Measurements from ENCODE around the gene BFSP1.

BFSP1 gene

GRCh38 chr20:17519606-17520285 is 11.4 kb downstream of the BFSP1 start:
- DNase-seq = no peak

- no peak for DNase-seq
These were observed 12.7 kb downstream of the BFSP1 start for GRCh38 chr20:17518339-17519052.

GRCh38 chr20:17515053-17515452 is 16.1 kb downstream of the BFSP1 start:
- no peak for DNase-seq

- no peak for DNase-seq
These were observed 17.2 kb downstream of the BFSP1 start for GRCh38 chr20:17513939-17514338.

DNA sequence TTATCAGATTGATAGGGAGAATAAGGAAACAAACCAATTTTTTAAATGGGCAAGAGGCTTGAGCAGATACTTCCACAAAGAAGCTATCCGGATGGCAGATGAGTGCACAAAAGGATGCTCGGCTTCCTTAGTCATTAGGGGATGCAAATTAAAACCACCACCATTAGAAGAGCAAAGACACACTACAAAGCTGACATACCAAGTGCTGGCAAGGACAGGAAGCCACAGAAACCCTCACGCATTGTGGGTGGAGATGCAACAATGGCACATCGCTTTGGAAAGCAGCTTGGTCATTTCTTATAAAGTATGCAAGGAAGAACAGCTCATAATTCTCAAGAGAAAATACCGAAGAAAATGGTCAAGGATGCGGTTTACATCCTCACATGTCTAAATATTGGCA is 19.8 kb downstream of the BFSP1 start:
- DNase-seq = peak; percentile 16

GRCh38 chr20:17510548-17510947 is 20.6 kb downstream of the BFSP1 start:
- no peak for DNase-seq

DNA sequence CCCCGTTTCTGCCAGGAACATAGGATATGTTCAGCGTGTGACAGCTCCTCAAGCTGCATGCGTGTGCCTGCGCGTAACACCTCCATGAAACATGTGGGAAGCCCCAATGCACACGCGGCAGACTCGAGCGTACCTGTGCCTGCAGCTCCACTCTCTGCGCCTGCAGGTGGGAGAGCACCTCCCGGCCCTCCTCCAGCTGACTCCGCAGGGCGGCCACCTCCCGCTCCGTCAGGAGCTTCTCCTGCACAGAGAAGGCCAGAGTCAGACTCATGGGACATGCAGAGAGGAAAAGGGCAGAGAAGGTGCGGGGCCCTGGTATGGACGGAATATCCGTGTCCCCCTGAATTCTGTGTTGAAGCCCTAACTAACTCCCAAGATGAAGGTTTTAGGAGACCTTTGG is 22.4 kb downstream of the BFSP1 start:
- DNase-seq = no peak

- no peak for DNase-seq
These were observed 23.6 kb downstream of the BFSP1 start for GRCh38 chr20:17507531-17507930.

DNA sequence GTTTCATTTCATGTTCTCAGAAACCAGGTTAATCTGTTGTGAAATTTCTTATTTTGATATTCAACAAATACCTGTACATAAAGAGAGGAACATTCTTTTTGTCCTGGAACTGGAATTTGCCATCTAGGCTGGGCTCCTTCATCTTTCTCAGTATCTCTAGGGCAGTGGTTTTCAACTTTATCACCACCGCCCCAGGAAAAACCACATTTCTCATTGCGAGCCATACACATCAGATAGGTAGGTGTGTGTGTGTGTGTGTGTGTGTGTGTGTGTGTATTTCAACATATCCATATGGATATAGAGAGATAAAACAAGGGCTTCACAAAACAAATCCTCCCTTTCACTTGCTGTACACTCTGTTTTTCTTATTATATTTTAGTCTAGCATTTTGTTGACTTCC is 24.1 kb downstream of the BFSP1 start:
- DNase-seq = no peak

DNA sequence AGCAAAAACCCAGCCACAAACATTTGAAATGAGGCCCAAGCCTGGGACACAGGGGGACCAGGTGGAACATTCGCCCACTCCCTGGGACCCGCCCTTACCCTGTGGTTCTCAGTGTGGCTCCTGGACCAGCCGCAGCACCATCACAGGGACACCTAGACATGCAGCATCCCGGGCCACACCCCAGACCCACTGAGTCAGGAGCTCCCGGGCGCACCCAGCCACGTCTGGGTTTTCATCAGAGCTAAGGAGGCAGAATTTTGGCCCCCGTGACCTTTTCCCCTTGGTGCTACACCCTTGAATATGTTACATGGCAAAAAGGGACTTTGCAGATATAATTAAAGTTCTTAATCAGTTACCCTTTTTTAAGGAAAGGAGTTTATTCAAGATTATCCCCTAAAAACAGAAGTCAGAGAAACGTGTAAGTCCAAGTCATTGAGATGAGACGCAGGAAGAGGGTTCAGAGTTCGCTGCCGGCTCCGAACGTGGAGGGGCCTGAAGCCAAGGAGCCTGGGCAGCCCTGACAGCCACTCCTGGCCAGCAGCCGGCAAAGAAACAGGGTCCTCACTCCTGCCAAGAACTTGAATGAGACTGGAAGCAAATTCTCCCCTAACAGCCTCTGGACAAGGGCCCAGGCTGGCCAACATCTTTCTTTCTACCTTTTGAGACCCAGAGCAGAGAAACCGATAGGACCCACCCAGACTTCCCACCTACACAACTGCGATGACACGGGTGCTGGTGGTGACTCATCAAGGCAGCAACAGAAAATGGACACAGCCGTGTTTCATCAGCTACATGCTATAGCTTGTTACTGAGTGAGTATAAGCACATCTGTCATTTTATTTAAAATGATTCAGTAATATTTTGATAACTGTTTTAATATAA is 25.3 kb downstream of the BFSP1 start:
- peak; percentile 69 for DNase-seq

DNA sequence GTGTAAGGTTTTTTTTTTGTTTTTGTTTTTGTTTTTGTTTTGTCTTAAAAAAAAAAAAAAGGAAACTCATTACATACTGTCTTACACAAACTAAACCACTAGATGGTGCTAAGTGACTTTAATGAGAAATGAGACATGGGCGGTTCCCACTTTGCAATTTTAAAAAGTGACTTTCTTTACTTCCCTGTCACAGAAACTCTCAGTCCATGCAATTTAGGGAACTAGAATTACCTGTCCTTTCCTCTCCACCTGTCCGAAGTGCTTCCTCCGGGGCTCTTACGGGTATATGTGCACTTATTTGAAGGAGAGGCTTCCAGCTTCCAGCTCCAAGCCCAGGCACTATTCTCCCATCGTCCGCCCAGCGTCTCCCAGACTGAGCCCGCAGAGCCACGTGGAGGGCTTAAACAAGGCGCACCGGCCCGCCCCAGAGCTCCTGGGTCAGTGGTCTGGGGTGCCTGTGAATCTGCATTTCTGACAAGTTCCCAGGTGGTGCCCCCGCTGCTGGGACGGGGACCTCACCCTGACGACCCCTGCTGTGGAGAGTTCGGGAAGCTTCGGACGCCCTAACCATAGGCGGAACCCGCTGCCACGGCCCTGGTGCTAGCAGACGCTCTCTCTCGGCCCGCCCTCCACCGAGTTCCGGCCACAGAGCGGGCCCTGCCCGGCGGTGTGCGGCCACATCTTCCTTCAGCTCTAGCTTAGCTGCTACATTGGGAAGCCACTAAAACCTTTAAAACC is 26.1 kb downstream of the BFSP1 start:
- DNase-seq = peak; percentile 33

DNA sequence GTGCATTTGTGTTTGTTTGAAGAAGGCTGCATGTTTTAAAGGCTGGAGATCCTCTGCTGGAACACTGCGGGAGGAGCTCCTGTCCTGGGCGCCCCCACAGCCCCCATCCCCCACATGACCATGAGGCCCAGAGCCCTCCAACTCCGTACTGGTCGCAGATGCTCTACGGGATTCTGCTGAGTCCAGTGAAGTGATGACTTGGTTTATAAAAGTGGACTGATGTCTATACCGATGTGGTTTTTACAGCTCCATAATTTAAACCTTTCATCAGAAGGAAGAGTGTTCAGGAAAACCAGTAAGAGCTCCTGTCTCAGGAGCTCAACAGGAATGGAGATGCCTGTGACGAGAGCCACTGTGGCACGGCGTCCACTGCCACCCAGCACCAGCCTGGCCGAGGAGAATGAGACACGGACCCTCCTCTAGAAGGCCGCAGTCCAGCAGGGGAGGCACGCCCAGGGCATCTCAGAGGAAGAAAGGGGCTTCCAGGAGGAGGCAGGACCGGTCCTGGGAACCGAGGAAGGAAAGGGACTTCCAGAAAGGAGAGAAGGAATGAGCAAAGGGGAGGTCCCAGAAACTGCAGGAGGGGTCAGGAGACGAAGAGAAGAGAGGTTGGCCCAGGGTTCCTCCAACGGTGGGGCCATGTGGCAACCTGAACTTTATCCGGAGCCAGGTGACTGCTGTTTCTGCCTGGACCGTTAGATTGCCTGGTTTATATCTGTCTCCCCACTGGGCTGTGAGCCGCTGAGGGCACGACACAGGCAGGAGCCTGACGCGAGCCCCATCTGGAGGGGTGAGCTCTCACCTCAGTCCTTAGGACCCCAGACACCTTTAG is 26.9 kb downstream of the BFSP1 start:
- no peak for DNase-seq

DNA sequence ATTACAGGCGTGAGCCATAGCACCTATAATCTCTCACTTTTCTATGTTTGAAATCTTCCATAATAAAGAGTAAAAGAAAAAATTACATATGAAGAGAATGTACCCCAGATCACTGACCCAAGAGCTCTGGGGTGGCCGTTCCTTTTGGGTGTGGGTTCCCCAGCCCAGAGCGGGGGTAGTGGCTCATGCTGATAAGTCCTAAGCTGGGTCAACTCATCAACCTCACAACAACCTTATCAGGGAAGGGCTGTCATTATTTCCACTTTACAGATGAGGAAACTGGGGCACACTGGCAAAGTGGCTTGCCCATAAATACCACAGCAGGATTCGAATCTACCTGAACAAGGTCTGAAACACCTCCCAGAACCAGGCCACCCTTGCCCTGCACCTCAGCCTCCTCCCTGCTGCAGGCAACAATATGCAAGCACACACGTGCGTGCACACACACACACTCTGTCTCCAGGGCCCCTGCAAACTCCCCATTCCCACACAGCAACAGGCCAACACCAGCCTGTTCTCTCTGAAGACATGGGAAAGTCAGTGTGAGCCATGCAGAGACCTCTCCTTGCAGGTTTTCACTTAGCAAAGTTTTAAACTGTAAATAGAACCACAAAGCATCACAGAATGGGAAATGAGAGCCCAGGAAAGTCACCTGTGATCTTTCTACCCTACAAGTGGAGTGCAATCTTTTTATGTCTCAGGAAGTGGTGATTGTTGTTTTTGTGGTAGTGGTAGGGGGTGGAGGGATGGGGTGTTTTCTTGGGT is 27.7 kb downstream of the BFSP1 start:
- DNase-seq = no peak

DNA sequence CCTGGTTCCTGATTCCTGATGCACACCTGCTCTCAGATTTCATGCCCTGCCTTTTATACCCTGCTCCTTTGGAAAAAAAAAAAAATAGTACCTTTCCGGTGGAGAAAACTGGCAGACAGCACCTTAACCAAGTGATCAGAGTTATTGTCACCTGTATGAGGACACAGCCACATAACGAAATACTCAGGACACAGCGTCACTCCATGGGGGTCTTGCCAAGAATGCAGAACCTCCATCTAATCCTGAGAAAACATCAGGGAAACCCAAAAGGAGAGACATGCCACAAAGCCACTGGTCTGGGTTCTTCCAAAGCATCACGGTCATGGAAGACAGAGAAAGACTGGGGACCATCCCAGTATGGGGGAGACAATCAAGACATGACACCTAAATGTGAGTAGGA is 29.1 kb downstream of the BFSP1 start:
- no peak for DNase-seq

- DNase-seq = no peak
These were observed 29.5 kb downstream of the BFSP1 start for GRCh38 chr20:17501701-17502100.

- DNase-seq = no peak
These were observed 30.4 kb downstream of the BFSP1 start for GRCh38 chr20:17500826-17501225.

DNA sequence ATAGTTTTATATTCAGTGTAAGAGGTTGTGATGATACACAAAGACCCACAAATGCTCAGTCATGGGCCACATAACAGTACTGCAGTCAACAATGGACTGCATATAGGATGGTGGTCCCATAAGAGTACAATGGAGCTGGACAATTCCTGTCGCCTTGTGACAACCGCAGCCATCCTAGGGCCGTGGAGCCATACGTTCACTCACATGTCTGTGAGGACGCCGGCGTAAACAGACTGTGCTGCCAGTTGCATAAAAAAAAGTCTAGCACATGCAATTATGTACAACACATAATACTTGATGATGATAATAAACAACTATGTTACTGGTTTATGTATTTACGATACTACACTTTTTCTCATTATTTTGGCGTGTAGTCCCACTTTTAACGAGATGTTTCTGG is 30.9 kb downstream of the BFSP1 start:
- no peak for DNase-seq

GRCh38 chr20:17499041-17499440 is 32.1 kb downstream of the BFSP1 start:
- no peak for DNase-seq

DNA sequence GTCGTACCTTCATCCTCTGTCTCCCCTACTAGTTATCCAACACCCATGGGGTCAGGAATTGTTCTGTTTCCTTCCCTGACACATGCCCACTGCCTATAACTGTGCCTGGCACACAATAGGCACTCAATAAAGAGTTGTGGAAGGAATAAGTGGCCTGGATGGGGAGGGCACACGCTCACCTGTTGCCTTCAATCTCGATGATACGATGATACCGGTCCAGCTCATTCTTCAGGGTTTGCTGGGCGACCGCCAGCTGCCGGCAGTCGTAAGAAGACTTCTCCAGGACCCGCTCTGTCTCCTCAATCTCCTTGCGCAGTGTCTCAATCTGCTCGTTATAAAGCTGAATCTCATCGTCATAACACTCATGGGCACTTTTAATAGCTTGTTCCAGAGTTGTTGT is 32.5 kb downstream of the BFSP1 start:
- no peak for DNase-seq

DNA sequence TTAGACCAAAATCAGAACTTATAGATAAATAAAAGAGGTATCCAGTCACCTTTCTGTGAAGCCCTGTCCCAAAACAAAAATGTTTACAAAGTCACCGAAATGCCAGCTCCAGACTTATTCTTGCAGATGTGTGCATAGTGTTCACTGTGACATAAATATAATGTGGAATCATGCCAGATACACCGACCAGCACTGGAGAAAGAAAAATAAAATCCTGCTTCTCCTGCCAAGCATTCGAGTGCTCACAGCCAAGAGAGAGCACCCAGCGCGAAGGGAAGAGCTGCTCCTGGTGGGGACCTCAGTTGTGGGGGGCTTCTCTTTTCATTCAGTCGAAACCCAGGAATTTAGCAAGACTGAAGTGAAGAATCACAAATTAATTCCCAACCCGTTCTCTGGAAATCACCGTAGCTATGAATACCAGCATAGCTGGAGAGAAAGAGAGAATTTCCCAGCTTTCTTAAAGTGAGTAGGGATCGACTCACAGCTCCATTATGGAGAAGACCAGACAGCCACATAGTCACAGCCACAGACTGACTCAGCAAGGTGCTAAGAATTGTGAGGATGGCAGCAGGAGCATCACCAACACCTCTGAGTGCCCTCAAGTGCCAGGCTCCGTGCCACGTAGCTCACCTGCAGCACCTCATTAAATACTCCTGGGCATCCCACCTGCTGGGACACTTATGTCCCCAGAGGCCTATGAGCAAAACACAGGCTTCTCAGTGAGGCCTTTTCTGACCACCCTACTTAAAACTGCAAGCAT is 33.2 kb downstream of the BFSP1 start:
- DNase-seq = no peak

- DNase-seq = no peak
These were observed 35.4 kb downstream of the BFSP1 start for GRCh38 chr20:17495826-17496225.
